Neural crest cell (in vitro differentiated cells): ENCODE data around the gene GARIN5B. TPM values are rescaled to one million over a fixed set of nuclear protein-coding genes. Genes with fewer than 3 reads are reported as not detected.

Experiments used
- DNase-seq: peaks from one replicate; pipeline ENCODE4 v3.0.0; 2021; ENCODE audit warnings: low read depth, mixed read lengths, low spot score
- H3K27ac Mint-ChIP-seq: one replicate; pipeline ENCODE4 v1.8.0; 2021; ENCODE audit warnings: mild to moderate bottlenecking, mixed read lengths; ENCODE audit not compliant: unreplicated experiment
- H3K27me3 Mint-ChIP-seq: 2 replicates; pipeline ENCODE4 v1.8.0; 2021; ENCODE audit warnings: low read depth, mild to moderate bottlenecking, mixed read lengths
- H3K36me3 Mint-ChIP-seq: 2 replicates; pipeline ENCODE4 v1.8.0; 2021; ENCODE audit warnings: low read depth, mild to moderate bottlenecking, mixed read lengths
- H3K4me1 Mint-ChIP-seq: 2 replicates; pipeline ENCODE4 v1.8.0; 2021; ENCODE audit warnings: mixed read lengths
- H3K4me3 Mint-ChIP-seq: one replicate; pipeline ENCODE4 v1.8.0; 2021; ENCODE audit warnings: mild to moderate bottlenecking, mixed read lengths
- H3K9me3 Mint-ChIP-seq: 2 replicates; pipeline ENCODE4 v1.8.0; 2021; ENCODE audit warnings: mixed read lengths
- CTCF ChIP-seq: fragments of 200-600 bp; sonication (generic); conservative IDR thresholded peaks from 2 replicates; pipeline ENCODE4 v1.5.0; 2021; ENCODE audit warnings: antibody characterized with exemption, mild to moderate bottlenecking
- total RNA-seq: library from RNA; stranded (reverse); gene quantifications from 2 replicates; pipeline ENCODE4 v1.2.1, GENCODE V29; 2021

GARIN5B gene
- total RNA-seq, 1 donor from 2014 or later, result not detected

- TF ChIP-seq CTCF, result no peak
- H3K27me3 Mint-ChIP-seq, result no peaks in the 10 kb centered on the region
- no peaks in the 10 kb centered on the region for H3K36me3 Mint-ChIP-seq
- H3K9me3 Mint-ChIP-seq, result peaks cover 2% of the 10 kb centered on the region
- peaks cover 4% of the 10 kb centered on the region for H3K4me1 Mint-ChIP-seq
- peak overlapping the region; percentile 44 for H3K4me3 Mint-ChIP-seq
- peak overlapping the region; percentile 43 for H3K27ac Mint-ChIP-seq
- DNase-seq, result peak; percentile 68
Observed at GRCh38 chr19:55319785-55320184, 43.3 kb downstream of the GARIN5B start.

- peaks cover 2% of the 10 kb centered on the region for H3K9me3 Mint-ChIP-seq
- H3K27me3 Mint-ChIP-seq, result no peaks in the 10 kb centered on the region
- H3K4me1 Mint-ChIP-seq, result peaks cover 12% of the 10 kb centered on the region
- no peak for DNase-seq
- H3K36me3 Mint-ChIP-seq, result no peaks in the 10 kb centered on the region
- peak overlapping the region; percentile 46 for H3K27ac Mint-ChIP-seq
- no peak for TF ChIP-seq CTCF
- no peak overlapping the region for H3K4me3 Mint-ChIP-seq
Observed at GRCh38 chr19:55316646-55317045, 46.4 kb downstream of the GARIN5B start.

GRCh38 chr19:55315956-55316525, 47.0 kb downstream of the GARIN5B start:
- H3K9me3 Mint-ChIP-seq, result peaks cover 2% of the 10 kb centered on the region
- peak overlapping the region; percentile 46 for H3K27ac Mint-ChIP-seq
- no peak for DNase-seq

GRCh38 chr19:55314396-55314795, 48.7 kb downstream of the GARIN5B start:
- no peak for DNase-seq
- Mint-ChIP-seq H3K4me3 (no peak overlapping the region), H3K27me3 (no peaks in the 10 kb centered on the region), H3K4me1 (peaks cover 20% of the 10 kb centered on the region), H3K27ac (peak overlapping the region; percentile 58), H3K36me3 (peaks cover 3% of the 10 kb centered on the region), H3K9me3 (peaks cover 2% of the 10 kb centered on the region)
- TF ChIP-seq CTCF, result no peak

More at GRCh38 chr19:55315956-55316525, 47.0 kb downstream of the GARIN5B start:
- H3K4me1 Mint-ChIP-seq, result peaks cover 12% of the 10 kb centered on the region
- no peaks in the 10 kb centered on the region for H3K27me3 Mint-ChIP-seq
- no peak overlapping the region for H3K4me3 Mint-ChIP-seq
- H3K36me3 Mint-ChIP-seq, result no peaks in the 10 kb centered on the region
- TF ChIP-seq CTCF, result no peak

GRCh38 chr19:55312621-55313512, 50.2 kb downstream of the GARIN5B start:
- TF ChIP-seq CTCF, result no peak
- H3K4me1 Mint-ChIP-seq, result peaks cover 24% of the 10 kb centered on the region
- DNase-seq, result no peak
- peak overlapping the region; percentile 35 for H3K27ac Mint-ChIP-seq
- no peak overlapping the region for H3K4me3 Mint-ChIP-seq
- H3K27me3 Mint-ChIP-seq, result no peaks in the 10 kb centered on the region
- peaks cover 6% of the 10 kb centered on the region for H3K36me3 Mint-ChIP-seq
- peaks cover 2% of the 10 kb centered on the region for H3K9me3 Mint-ChIP-seq
